SKM-1 treated with dmso at 0.1 percent for 144 hours (cell line): Measurements from ENCODE around the gene HDX.
A peak's percentile ranks its signal among the peaks of the same experiment; 100 is the strongest.
"Not testable (repeated sequence)": the region's sequence is repeated elsewhere in the genome, so short reads cannot be mapped to it uniquely, and the experiment has no call there.

Source experiments
- DNase-seq: peaks from one replicate; lab custom pipeline; 2025; ENCODE audit not compliant: unreplicated experiment; lab: John Stamatoyannopoulos, UW

The HDX gene

GRCh38 chrX:84340968-84341367 is 161.3 kb downstream of the HDX start:
- no peak for DNase-seq

GRCh38 chrX:84339507-84340364 is 162.5 kb downstream of the HDX start:
- DNase-seq: peak; percentile 4

- no peak for DNase-seq
Measured at GRCh38 chrX:84336646-84337045, 165.6 kb downstream of the HDX start.

- DNase-seq: no peak
Measured at GRCh38 chrX:84335121-84335520, 167.1 kb downstream of the HDX start.

GRCh38 chrX:84322083-84322827 is 180.0 kb downstream of the HDX start:
- no peak for DNase-seq

GRCh38 chrX:84320614-84321013 is 181.6 kb downstream of the HDX start:
- no peak for DNase-seq

- DNase-seq: no peak
Measured at GRCh38 chrX:84320023-84320422, 182.2 kb downstream of the HDX start.

GRCh38 chrX:84318661-84319060 is 183.6 kb downstream of the HDX start:
- no peak for DNase-seq

- DNase-seq: not testable (repeated sequence)
Measured at GRCh38 chrX:84315946-84316345, 186.3 kb downstream of the HDX start.
